Thyroid gland (tissue), 4 donors: ENCODE measurements around the gene SALL1.

Experiments used
- POLR2A ChIP-seq, 2 donors: fragments of 450-650 bp; IDR thresholded peaks; one replicate each; pipeline ENCODE4 v1.6.1; 2017; ENCODE audit warnings: antibody characterized with exemption in 2 of 2, mild to moderate bottlenecking in 2 of 2, moderate library complexity in 1 of 2
- TF ChIP-seq, protein P1 (sequence below), 6 experiments: fragments of 200-600 bp in 3 of 6; fragments of 450-650 bp in 3 of 6; sonication (generic) in 3 of 6; IDR thresholded peaks; one replicate each; pipeline ENCODE4 v1.5.1; 2016 to 2019; ENCODE audit warnings: antibody characterized with exemption in 6 of 6, mild to moderate bottlenecking in 2 of 6, inconsistent platforms in 1 of 6, moderate library complexity in 1 of 6

DNA sequence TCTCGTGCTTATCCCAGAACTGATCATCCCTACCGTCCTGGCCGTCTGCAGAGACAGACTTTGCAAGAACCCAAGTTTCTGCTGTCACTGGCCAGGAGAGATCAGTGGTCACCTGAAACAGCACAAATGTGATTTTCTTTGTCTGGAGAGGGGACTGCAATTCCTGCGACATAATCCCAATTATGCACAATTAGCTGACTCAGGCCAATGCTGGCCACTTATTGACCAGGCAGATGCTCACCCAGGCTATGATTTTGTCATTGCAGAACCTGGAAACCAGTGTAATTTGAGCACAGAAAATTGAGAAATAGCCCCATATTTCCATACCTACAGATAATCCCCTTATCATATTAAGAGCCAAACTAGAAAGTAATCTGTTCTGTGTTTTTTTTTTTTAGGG lies 34.7 kb downstream of the SALL1 start:
- TF ChIP-seq, protein P1, sequence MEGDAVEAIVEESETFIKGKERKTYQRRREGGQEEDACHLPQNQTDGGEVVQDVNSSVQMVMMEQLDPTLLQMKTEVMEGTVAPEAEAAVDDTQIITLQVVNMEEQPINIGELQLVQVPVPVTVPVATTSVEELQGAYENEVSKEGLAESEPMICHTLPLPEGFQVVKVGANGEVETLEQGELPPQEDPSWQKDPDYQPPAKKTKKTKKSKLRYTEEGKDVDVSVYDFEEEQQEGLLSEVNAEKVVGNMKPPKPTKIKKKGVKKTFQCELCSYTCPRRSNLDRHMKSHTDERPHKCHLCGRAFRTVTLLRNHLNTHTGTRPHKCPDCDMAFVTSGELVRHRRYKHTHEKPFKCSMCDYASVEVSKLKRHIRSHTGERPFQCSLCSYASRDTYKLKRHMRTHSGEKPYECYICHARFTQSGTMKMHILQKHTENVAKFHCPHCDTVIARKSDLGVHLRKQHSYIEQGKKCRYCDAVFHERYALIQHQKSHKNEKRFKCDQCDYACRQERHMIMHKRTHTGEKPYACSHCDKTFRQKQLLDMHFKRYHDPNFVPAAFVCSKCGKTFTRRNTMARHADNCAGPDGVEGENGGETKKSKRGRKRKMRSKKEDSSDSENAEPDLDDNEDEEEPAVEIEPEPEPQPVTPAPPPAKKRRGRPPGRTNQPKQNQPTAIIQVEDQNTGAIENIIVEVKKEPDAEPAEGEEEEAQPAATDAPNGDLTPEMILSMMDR (IDR thresholded peaks at IDR 0.05), result no peak
- TF ChIP-seq POLR2A (IDR thresholded peaks at IDR 0.05), result no peak
